Measurements from ENCODE around the gene TFDP1.
A peak's percentile ranks its signal among the peaks of the same experiment; 100 is the strongest.
"Not testable (repeated sequence)": the region's sequence is repeated elsewhere in the genome, so short reads cannot be mapped to it uniquely, and the experiment has no call there.

TFDP1 gene

GRCh38 chr13:113576597-113576996 lies 8.0 kb upstream of the TFDP1 start:
- no peak for DNase-seq

GRCh38 chr13:113577881-113578435 lies 6.6 kb upstream of the TFDP1 start:
- DNase-seq: no peak

- DNase-seq: peak; percentile 45
Observed at GRCh38 chr13:113579686-113580085, 4.9 kb upstream of the TFDP1 start.

- DNase-seq: peak; percentile 20
Observed at GRCh38 chr13:113581871-113582270, 2.7 kb upstream of the TFDP1 start.

- peak; percentile 54 for DNase-seq
Observed at GRCh38 chr13:113582841-113583631, 1.5 kb upstream of the TFDP1 start.

- DNase-seq: peak; percentile 51
Observed at GRCh38 chr13:113584870-113585671, 518 bp downstream of the TFDP1 start.

- peak; percentile 26 for DNase-seq
Observed at GRCh38 chr13:113585896-113586295, 1.3 kb downstream of the TFDP1 start.

- peak; percentile 34 for DNase-seq
Observed at GRCh38 chr13:113586661-113587479, 2.3 kb downstream of the TFDP1 start.

- DNase-seq: no peak
Observed at GRCh38 chr13:113588394-113589111, 4.0 kb downstream of the TFDP1 start.

GRCh38 chr13:113589251-113589960 lies 4.9 kb downstream of the TFDP1 start:
- peak; percentile 41 for DNase-seq

- DNase-seq: no peak
Observed at GRCh38 chr13:113589961-113590339, 5.4 kb downstream of the TFDP1 start.

- peak; percentile 30 for DNase-seq
Observed at GRCh38 chr13:113591750-113592149, 7.2 kb downstream of the TFDP1 start.

GRCh38 chr13:113592571-113592970 lies 8.0 kb downstream of the TFDP1 start:
- peak; percentile 41 for DNase-seq

GRCh38 chr13:113594066-113594821 lies 9.7 kb downstream of the TFDP1 start:
- DNase-seq: not testable (repeated sequence)

GRCh38 chr13:113595131-113595530 lies 10.6 kb downstream of the TFDP1 start:
- DNase-seq: no peak

- peak; percentile 44 for DNase-seq
Observed at GRCh38 chr13:113596321-113597200, 12.0 kb downstream of the TFDP1 start.

GRCh38 chr13:113597391-113598080 lies 13.0 kb downstream of the TFDP1 start:
- DNase-seq: peak; percentile 30

GRCh38 chr13:113598081-113598410 lies 13.5 kb downstream of the TFDP1 start:
- peak; percentile 48 for DNase-seq

GRCh38 chr13:113598481-113598880 lies 13.9 kb downstream of the TFDP1 start:
- DNase-seq: peak; percentile 21
